Measurements from ENCODE around the gene BNIP5. TPM values are rescaled to one million over a fixed set of nuclear protein-coding genes. Genes with fewer than 3 reads are reported as not detected.
A peak's percentile ranks its signal among the peaks of the same experiment; 100 is the strongest.

Gene BNIP5
- polyA plus RNA-seq, 3 donors = not detected

- H3K79me2 ChIP-seq (ENCODE audit: insufficient read depth, low read length) = no peaks in the 10 kb centered on the region
- H3K9ac ChIP-seq (ENCODE audit: insufficient read depth, low read length, poor library complexity, severe bottlenecking) = no peak overlapping the region
- no peaks in the 10 kb centered on the region for H3K36me3 Mint-ChIP-seq
- H2AFZ ChIP-seq (ENCODE audit: insufficient read depth, low read depth, low read length, poor library complexity, severe bottlenecking) = no peak overlapping the region
- H3K27me3 ChIP-seq (ENCODE audit: control insufficient read depth in 2 of 2, insufficient read depth in 2 of 2, low read length in 2 of 2) = no peaks in the 10 kb centered on the region
- peak overlapping the region in 2 of 7 donors; percentile 4 to 6 for H3K27ac Mint-ChIP-seq
- H3K9me3 ChIP-seq (replicated peaks in 1 of 2; ENCODE audit: control insufficient read depth in 1 of 2, insufficient read depth in 1 of 2, low read length in 2 of 2) = peaks cover 14% of the 10 kb centered on the region in 2 donors
- intact Hi-C loops (cut with micrococcal nuclease) = no loop called here
- DNase-seq = peak in 1 of 3 donors; percentile 48
- H3K4me3 Mint-ChIP-seq = no peak overlapping the region
- peaks cover 11% of the 10 kb centered on the region for H3K4me1 Mint-ChIP-seq
- H3K9me3 Mint-ChIP-seq = peaks cover 0 to 14% (median 12%) of the 10 kb centered on the region in 7 donors
- H3K27ac ChIP-seq (ENCODE audit: low read depth in 1 of 2, low read length in 2 of 2) = no peak overlapping the region
- WGBS (ENCODE audit: insufficient coverage) = 94% methylated on average over 6 of the region's 12 CpGs
- no peaks in the 10 kb centered on the region for H3K36me3 ChIP-seq (replicated peaks in 1 of 2; ENCODE audit: control insufficient read depth in 1 of 2, insufficient read depth in 2 of 2, low read length in 2 of 2)
- TF ChIP-seq CTCF (IDR thresholded peaks at IDR 0.05) = no peak
- H3K4me1 ChIP-seq (ENCODE audit: control insufficient read depth in 1 of 2, insufficient read depth in 2 of 2, low read length in 2 of 2) = peaks cover 3 to 8% of the 10 kb centered on the region in 2 donors
- H3K4me3 ChIP-seq (replicated peaks in 1 of 3; ENCODE audit: low read depth in 2 of 3, low read length in 3 of 3) = no peak overlapping the region
- H4K20me1 ChIP-seq (ENCODE audit: insufficient read depth, low read length) = no peaks in the 10 kb centered on the region
- H3K4me2 ChIP-seq (replicated peaks; ENCODE audit: extremely low read depth, low read length, poor library complexity, severe bottlenecking) = no peak overlapping the region
- H3K27me3 Mint-ChIP-seq (ENCODE audit: low read depth in 3 of 3) = peaks cover 3 to 6% (median 4%) of the 10 kb centered on the region in 3 donors
Observed at GRCh38 chr6:36268478-36269275, 68.0 kb downstream of the BNIP5 start.

GRCh38 chr6:36267731-36268477 is 68.8 kb downstream of the BNIP5 start:
- Mint-ChIP-seq H3K27ac (peak overlapping the region in 1 of 7 donors; percentile 62), H3K36me3 (no peaks in the 10 kb centered on the region), H3K4me1 (peaks cover 11% of the 10 kb centered on the region), H3K4me3 (no peak overlapping the region), H3K9me3 (peaks cover 0 to 14% (median 12%) of the 10 kb centered on the region in 7 donors), H3K27me3 (ENCODE audit: low read depth in 3 of 3) (peaks cover 3 to 5% (median 4%) of the 10 kb centered on the region in 3 donors)
- H3K9ac ChIP-seq (ENCODE audit: insufficient read depth, low read length, poor library complexity, severe bottlenecking) = no peak overlapping the region
- no peak overlapping the region for H2AFZ ChIP-seq (ENCODE audit: insufficient read depth, low read depth, low read length, poor library complexity, severe bottlenecking)
- 100% methylated on average over 1 of the region's 4 CpGs for WGBS (ENCODE audit: insufficient coverage)
- no peak overlapping the region for H3K27ac ChIP-seq (ENCODE audit: low read depth in 1 of 2, low read length in 2 of 2)
- no peak overlapping the region for H3K4me3 ChIP-seq (replicated peaks in 1 of 3; ENCODE audit: low read depth in 2 of 3, low read length in 3 of 3)
- no peaks in the 10 kb centered on the region for H3K27me3 ChIP-seq (ENCODE audit: control insufficient read depth in 2 of 2, insufficient read depth in 2 of 2, low read length in 2 of 2)
- no peak for DNase-seq
- peaks cover 14% of the 10 kb centered on the region in 2 donors for H3K9me3 ChIP-seq (replicated peaks in 1 of 2; ENCODE audit: control insufficient read depth in 1 of 2, insufficient read depth in 1 of 2, low read length in 2 of 2)
- H3K79me2 ChIP-seq (ENCODE audit: insufficient read depth, low read length) = no peaks in the 10 kb centered on the region
- H3K4me1 ChIP-seq (ENCODE audit: control insufficient read depth in 1 of 2, insufficient read depth in 2 of 2, low read length in 2 of 2) = peaks cover 3 to 8% of the 10 kb centered on the region in 2 donors
- no peak for TF ChIP-seq CTCF (IDR thresholded peaks at IDR 0.05)
- no peaks in the 10 kb centered on the region for H3K36me3 ChIP-seq (replicated peaks in 1 of 2; ENCODE audit: control insufficient read depth in 1 of 2, insufficient read depth in 2 of 2, low read length in 2 of 2)
- H3K4me2 ChIP-seq (replicated peaks; ENCODE audit: extremely low read depth, low read length, poor library complexity, severe bottlenecking) = no peak overlapping the region
- no peaks in the 10 kb centered on the region for H4K20me1 ChIP-seq (ENCODE audit: insufficient read depth, low read length)
- intact Hi-C loops (cut with micrococcal nuclease) = no loop called here

All from CD14-positive monocyte (primary cell).